BJ (cell line): ENCODE results near the gene MMP20. TPM values are rescaled to one million over a fixed set of nuclear protein-coding genes. Genes with fewer than 3 reads are reported as not detected.

ENCODE experiments used
- CTCF ChIA-PET: fragments of 350-600 bp; formaldehyde crosslinking; extraction: SDS; loops from one replicate; lab custom pipeline; 2021; ENCODE audit warnings: antibody characterized with exemption, inconsistent platforms; lab: Yijun Ruan, JAX
- POLR2A ChIA-PET: fragments of 300-600 bp; sonication (Branson Sonifier 250); formaldehyde crosslinking; extraction: SDS; loops from one replicate; lab custom pipeline; 2021; ENCODE audit warnings: antibody characterized with exemption; lab: Charles Lee
- DNase-seq: peaks from one replicate; pipeline ENCODE4 v3.0.0-alpha.2; 2011; ENCODE audit warnings: low read depth
- H3K27me3 ChIP-seq: 2 replicates; pipeline ENCODE4 v1.6.0; 2011; ENCODE audit warnings: low read length; ENCODE audit not compliant: control insufficient read depth, insufficient read depth
- H3K36me3 ChIP-seq: 2 replicates; pipeline ENCODE4 v1.5.1; 2011; ENCODE audit warnings: low read length; ENCODE audit not compliant: control insufficient read depth, insufficient read depth
- H3K4me3 ChIP-seq: 2 replicates; pipeline ENCODE4 v1.5.1; 2011; ENCODE audit warnings: low read depth, mild to moderate bottlenecking, control low read depth, low read length
- CTCF ChIP-seq: IDR thresholded peaks from 2 replicates; pipeline ENCODE4 v1.5.1; 2011; ENCODE audit warnings: low read depth, mild to moderate bottlenecking, control low read depth, inconsistent platforms, low read length, moderate library complexity; ENCODE audit not compliant: insufficient read depth
- polyA plus RNA-seq: library from polyadenylated mRNA; depleted of rRNA; stranded (reverse); fragments of >200 nt; gene quantifications from 2 replicates; pipeline ENCODE4 v1.2.3, GENCODE V29; 2011

MMP20 gene
- polyA plus RNA-seq, 1 experiment = not detected

GRCh38 chr11:102661040-102661439 is 35.9 kb upstream of the MMP20 start:
- POLR2A ChIA-PET = no interaction called here

GRCh38 chr11:102656528-102656927 is 31.4 kb upstream of the MMP20 start:
- Histone ChIP-seq H3K36me3 (no peaks in the 10 kb centered on the region), H3K27me3 (peaks cover 5% of the 10 kb centered on the region; the same call in 1 of the 2 replicates), H3K4me3 (no peak overlapping the region)
- POLR2A ChIA-PET = no interaction called here
- CTCF ChIA-PET = interaction anchor here (4.3 kb wide), 1 partner anchor 10 kb away, joined by 21 read pairs; no protein-coding TSS in a partner anchor
- TF ChIP-seq CTCF = no peak
- no peak for DNase-seq

More at GRCh38 chr11:102661040-102661439, 35.9 kb upstream of the MMP20 start:
- no peaks in the 10 kb centered on the region for H3K36me3 ChIP-seq
- no peak for TF ChIP-seq CTCF
- CTCF ChIA-PET = interaction anchor here (0.9 to 1.1 kb wide), 2 partner anchors 29 to 116 kb away, joined by 3 to 4 read pairs; no protein-coding TSS in a partner anchor
- peaks cover 6% of the 10 kb centered on the region for H3K27me3 ChIP-seq
- no peak overlapping the region for H3K4me3 ChIP-seq
- no peak for DNase-seq

- CTCF ChIA-PET = interaction anchor here (0.8 to 4.3 kb wide), 3 partner anchors 11 to 267 kb away, joined by 3 to 21 read pairs (median 3); no protein-coding TSS in a partner anchor
- Histone ChIP-seq H3K36me3 (no peaks in the 10 kb centered on the region), H3K27me3 (peaks cover 5% of the 10 kb centered on the region; the same call in 1 of the 2 replicates), H3K4me3 (no peak overlapping the region)
- no peak for DNase-seq
- no peak for TF ChIP-seq CTCF
- POLR2A ChIA-PET = no interaction called here
These were observed 30.4 kb upstream of the MMP20 start for GRCh38 chr11:102655547-102655946.

- no peak for TF ChIP-seq CTCF
- no peaks in the 10 kb centered on the region for H3K36me3 ChIP-seq
- H3K27me3 ChIP-seq = peaks cover 5% of the 10 kb centered on the region; the same call in 1 of the 2 replicates
- DNase-seq = no peak
- ChIA-PET CTCF (interaction anchor here (0.9 to 4.3 kb wide), 3 partner anchors 11 to 361 kb away, joined by 3 to 21 read pairs (median 3); no protein-coding TSS in a partner anchor), POLR2A (no interaction called here)
- H3K4me3 ChIP-seq = no peak overlapping the region
These were observed 29.6 kb upstream of the MMP20 start for GRCh38 chr11:102654761-102655160.

GRCh38 chr11:102653744-102654291 is 28.7 kb upstream of the MMP20 start:
- H3K27me3 ChIP-seq = peaks cover 2% of the 10 kb centered on the region; the same call in 1 of the 2 replicates
- ChIA-PET POLR2A (no interaction called here), CTCF (interaction anchor here (0.5 to 4.3 kb wide), 4 partner anchors 12 to 263 kb away, joined by 3 to 21 read pairs (median 4); no protein-coding TSS in a partner anchor)
- no peak for DNase-seq
- no peak for TF ChIP-seq CTCF
- no peaks in the 10 kb centered on the region for H3K36me3 ChIP-seq
- H3K4me3 ChIP-seq = no peak overlapping the region
